ENCODE data around the gene TTC34.

DNA sequence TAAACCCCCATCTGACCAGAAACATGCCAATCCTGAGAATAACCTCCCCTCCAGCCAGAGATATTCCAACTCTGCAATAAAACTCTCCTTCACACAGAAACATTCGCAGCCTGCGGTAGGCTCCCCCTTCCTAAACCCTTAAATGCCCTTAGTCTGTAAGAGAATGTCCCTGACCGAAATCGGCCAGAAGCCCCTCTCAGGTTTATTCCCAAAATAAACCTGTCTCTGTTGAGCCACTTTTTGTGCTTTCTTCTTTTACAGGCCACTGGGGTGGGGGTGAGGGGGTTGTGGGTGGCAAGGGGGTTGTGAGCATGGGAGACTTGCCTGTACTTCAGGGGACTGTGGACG, 210.3 kb downstream of the TTC34 start:
- no peak for TF ChIP-seq POLR2AphosphoS5 (IDR thresholded peaks at IDR 0.05; ENCODE audit: low read depth, low read length)
- TF ChIP-seq POLR2A (IDR thresholded peaks at IDR 0.05; ENCODE audit: low read depth, low read length), result no peak
